HG02759 (cell line): ENCODE results near the gene PIP4K2C.

ENCODE experiments used
- ATAC-seq: cut with Tn5 transposase; IDR thresholded peaks from one replicate; pipeline ENCODE4 v1.9.1; 2021; ENCODE audit warnings: mild to moderate bottlenecking, moderate library complexity; ENCODE audit not compliant: unreplicated experiment

Gene PIP4K2C

GRCh38 chr12:57620245-57620935 is 29.4 kb downstream of the PIP4K2C start:
- ATAC-seq = no peak

GRCh38 chr12:57620936-57621496 is 30.0 kb downstream of the PIP4K2C start:
- no peak for ATAC-seq

GRCh38 chr12:57621497-57622292 is 30.7 kb downstream of the PIP4K2C start:
- no peak for ATAC-seq

GRCh38 chr12:57622293-57623245 is 31.6 kb downstream of the PIP4K2C start:
- ATAC-seq = no peak

- no peak for ATAC-seq
Observed at GRCh38 chr12:57623385-57623784, 32.4 kb downstream of the PIP4K2C start.

- no peak for ATAC-seq
Observed at GRCh38 chr12:57623811-57624390, 32.9 kb downstream of the PIP4K2C start.

GRCh38 chr12:57624441-57625220 is 33.6 kb downstream of the PIP4K2C start:
- no peak for ATAC-seq

- no peak for ATAC-seq
Observed at GRCh38 chr12:57625261-57626032, 34.5 kb downstream of the PIP4K2C start.

GRCh38 chr12:57626111-57626920 is 35.3 kb downstream of the PIP4K2C start:
- no peak for ATAC-seq

GRCh38 chr12:57626921-57627445 is 36.0 kb downstream of the PIP4K2C start:
- ATAC-seq = no peak

- no peak for ATAC-seq
Observed at GRCh38 chr12:57627501-57628279, 36.7 kb downstream of the PIP4K2C start.

- ATAC-seq = no peak
Observed at GRCh38 chr12:57628280-57629191, 37.5 kb downstream of the PIP4K2C start.

GRCh38 chr12:57629897-57630471 is 39.0 kb downstream of the PIP4K2C start:
- ATAC-seq = no peak

- no peak for ATAC-seq
Observed at GRCh38 chr12:57630891-57631433, 40.0 kb downstream of the PIP4K2C start.

- no peak for ATAC-seq
Observed at GRCh38 chr12:57631566-57632072, 40.6 kb downstream of the PIP4K2C start.
